ENCODE data around the gene KLHL24.
"Not testable (repeated sequence)": the region's sequence is repeated elsewhere in the genome, so short reads cannot be mapped to it uniquely, and the experiment has no call there.

The KLHL24 gene

DNA sequence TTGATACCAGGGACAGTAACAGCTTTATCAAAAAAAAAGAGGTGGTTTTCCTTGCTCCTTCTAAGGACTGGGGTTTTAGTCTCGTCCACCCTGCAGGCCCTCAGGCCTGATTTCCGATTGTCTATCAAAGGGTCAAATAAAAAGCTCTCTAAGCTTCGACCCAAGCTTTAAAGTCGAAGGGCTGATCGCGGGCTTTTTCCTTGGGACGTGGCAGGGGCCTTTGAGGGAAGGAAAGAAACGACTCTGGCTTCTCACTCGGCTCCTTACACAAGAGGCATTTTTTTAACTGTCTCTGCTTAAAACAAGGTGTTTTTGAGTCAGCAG lies 354 bp upstream of the KLHL24 start:
- no peak for DNase-seq

DNA sequence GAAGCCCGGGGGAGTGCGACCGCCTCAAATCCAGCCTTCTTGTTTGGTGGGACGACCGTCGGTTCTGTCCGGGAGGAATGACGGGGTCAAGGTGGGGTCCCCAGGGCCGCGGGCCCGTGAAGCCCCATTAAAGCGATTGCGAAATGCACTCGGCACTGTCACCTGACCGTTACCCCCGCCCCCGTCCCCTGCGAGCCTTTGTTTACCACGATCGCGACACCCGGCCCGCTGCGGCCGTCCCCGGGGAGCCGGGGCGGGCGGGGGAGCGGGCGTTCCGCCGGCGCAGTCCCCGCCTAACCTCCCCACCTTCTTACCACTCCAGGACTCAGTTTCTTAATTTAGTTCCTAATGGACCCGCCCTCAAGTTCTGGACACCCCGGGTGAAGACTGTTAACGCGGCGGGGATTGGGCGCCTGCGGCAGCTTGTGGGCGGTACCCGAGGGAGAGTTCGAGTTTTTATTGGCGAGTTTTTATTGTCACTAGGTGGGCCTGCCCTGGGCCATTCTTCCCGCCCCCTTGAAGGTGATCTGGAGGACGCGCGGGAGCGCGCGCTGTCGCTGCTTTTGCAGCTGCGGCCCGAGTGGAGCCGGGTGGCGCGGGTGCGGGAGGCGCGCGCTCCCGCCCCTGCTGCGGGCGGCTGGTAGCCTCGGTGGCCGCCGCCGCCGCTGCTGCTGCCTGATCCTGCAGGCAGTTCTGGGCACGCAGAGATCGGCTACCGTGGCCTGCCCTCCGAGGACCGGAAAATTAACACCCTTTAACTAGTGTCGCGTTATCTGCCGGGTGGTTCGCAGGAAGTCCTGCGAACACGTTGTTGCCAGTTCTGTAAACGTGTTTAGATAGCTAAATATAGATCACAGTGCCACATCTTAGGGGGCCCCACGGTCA lies 1.0 kb downstream of the KLHL24 start:
- DNase-seq: peak; percentile 92 to 94

- DNase-seq: no peak
Observed at GRCh38 chr3:183637106-183637486, 1.7 kb downstream of the KLHL24 start.

- DNase-seq: not testable (repeated sequence)
Observed at GRCh38 chr3:183637633-183638032, 2.2 kb downstream of the KLHL24 start.

DNA sequence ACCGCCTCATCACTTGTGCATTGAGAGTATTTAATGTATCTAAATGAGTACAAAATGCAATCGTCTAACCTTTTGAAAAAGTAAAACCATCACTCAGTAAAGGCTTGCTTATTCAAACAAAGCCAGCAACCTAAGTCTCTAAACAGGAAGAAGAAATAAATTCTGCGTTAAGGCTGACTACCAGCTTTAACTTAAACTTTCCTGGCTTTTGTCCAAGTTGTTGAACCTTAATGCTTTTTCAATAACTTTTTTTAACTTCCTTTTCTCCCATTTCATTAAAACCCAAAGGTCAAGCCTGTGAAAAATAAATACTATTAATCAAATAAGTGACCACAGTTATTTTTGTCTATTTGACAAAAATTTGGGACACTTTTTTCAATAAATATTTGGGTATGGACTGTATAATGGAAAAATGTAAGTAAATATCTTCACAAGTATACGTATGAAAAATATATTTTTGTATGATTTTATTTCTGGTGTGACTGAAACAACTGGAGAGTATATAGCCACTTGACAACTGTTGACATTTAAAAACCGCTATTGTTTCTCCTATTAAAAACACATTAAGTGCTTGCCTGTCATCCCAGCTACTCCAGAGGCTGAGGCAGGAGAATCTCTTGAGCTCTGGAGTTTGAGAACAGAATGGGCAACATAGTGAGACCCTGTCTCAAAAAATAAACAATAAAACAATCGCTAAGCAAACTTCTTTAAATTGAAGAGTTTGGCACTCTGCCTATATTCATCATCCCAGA lies 2.9 kb downstream of the KLHL24 start:
- no peak for DNase-seq

DNA sequence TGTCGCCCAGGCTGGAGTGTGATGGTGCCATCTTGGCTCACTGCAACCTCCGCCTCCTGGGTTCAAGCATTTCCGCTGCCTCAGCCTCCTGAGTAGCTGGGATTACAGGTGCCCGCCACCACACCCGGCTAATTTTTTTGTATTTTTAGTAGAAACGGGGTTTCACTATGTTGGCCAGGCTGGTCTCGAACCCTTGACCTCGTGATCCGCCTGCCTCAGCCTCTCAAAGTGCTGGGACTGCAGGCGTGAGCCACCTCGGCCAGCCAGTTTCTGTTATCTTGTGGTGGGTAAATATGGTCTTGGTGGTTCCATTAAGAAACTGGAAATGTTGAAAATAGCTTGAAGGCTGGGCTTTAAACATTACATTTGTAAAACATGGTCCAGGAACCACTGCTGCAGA lies 5.2 kb downstream of the KLHL24 start:
- DNase-seq: not testable (repeated sequence)

GRCh38 chr3:183641882-183642281 lies 6.5 kb downstream of the KLHL24 start:
- DNase-seq: no peak

- no peak for DNase-seq
Observed at GRCh38 chr3:183644244-183644643, 8.8 kb downstream of the KLHL24 start.

GRCh38 chr3:183645254-183645653 lies 9.8 kb downstream of the KLHL24 start:
- DNase-seq: no peak

- no peak for DNase-seq
Observed at GRCh38 chr3:183650554-183650953, 15.1 kb downstream of the KLHL24 start.

DNA sequence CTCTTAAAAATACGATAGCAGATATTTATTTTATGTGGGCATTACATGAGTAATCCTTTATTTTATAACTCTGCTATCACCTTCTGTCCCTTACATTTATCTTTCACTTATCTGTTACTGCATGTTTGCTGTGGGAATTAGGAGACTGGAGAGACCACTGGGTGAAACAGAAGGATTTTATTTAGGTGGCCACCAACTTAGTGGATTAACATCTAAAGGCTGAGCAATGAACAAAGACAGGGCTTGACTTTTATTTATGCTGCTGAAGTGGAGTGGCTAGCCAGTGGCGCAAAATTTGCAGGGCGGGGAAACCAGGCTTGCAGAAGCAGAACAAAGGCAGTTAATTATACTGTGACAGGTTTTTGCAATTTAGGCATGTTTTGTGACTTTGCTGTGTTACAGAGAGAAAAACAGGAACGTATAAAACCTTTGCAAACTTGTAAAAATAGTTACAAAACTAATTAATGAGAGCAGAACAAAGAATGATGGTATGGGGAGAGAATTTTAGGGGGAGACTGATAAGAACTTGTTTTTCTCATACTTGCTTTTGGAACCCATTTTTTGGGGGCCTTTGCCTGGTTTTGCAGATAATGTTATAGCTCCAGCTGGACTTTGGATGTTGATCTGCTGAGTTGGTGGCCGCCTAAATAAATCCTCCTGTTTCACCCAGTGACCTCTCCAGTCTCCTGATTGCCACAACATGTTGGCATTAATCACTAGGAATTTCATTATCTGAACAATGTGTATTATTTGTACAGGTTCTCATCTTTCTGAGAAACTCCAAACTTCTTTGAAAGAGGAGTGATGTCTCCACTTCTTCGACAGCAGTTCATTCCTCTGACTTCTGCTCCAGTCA lies 18.0 kb downstream of the KLHL24 start:
- peak in 1 of 2 donors; percentile 24 for DNase-seq

DNA sequence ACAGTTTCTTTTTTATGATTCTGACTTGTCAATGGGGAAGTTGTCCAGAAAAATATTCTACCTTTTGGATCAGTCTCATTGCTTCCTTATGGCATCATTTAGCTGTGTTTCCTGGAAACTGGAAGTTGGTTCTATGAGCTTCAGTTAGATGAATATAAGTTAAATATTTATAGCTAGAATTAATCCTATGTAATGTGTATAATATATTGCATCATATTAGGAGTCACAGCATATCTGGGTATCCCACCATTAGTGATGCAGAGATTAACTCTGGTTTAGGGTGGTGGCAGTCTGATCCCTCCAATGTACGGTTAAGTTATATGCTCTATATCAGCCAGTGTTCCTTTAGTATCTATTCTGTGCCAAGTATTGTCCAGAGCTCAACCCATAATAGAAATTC lies 19.3 kb downstream of the KLHL24 start:
- no peak for DNase-seq

GRCh38 chr3:183662099-183662498 lies 26.7 kb downstream of the KLHL24 start:
- no peak for DNase-seq

DNA sequence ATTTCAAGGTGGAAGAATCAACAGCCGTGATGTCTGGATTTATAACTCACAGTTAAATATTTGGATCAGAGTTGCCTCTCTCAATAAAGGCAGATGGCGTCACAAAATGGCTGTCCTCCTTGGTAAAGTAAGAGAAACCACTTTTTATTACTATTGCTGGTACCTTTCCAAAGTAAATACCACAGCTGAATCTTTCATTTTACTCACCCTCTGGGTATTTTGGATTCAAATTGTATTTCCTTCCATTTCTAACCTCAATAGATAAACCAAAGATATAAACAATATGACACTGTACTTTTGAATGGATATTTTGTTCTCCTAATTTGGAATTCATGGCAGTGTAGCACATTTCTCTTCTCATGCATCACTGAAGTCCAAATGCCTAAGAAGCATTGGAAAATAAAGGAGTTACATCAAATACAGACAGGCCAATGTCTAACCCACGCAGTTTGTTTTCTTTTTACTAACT lies 29.5 kb downstream of the KLHL24 start:
- no peak for DNase-seq

- DNase-seq: no peak
Observed at GRCh38 chr3:183680061-183680460, 44.6 kb downstream of the KLHL24 start.

DNA sequence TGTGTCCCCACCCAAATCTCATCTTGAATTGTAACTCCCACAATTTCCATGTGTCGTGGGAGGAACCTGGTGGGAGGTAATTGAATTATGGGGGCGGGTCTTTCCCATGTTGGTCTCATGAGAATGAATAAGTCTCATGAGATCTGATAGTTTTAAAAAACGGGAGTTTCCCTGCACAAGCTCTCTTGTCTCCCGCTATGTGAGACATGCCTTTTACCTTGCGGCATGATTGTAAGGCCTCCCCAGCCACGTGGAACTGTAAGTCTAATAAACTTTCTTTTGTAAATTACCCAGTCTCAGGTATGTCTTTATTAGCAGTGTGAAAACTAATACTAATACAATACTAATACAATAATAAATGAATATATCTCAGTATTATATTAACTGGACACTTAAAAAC lies 52.3 kb downstream of the KLHL24 start:
- DNase-seq: no peak

GRCh38 chr3:183688874-183689273 lies 53.5 kb downstream of the KLHL24 start:
- DNase-seq: no peak

- DNase-seq: not testable (repeated sequence)
Observed at GRCh38 chr3:183689621-183690020, 54.2 kb downstream of the KLHL24 start.

DNA sequence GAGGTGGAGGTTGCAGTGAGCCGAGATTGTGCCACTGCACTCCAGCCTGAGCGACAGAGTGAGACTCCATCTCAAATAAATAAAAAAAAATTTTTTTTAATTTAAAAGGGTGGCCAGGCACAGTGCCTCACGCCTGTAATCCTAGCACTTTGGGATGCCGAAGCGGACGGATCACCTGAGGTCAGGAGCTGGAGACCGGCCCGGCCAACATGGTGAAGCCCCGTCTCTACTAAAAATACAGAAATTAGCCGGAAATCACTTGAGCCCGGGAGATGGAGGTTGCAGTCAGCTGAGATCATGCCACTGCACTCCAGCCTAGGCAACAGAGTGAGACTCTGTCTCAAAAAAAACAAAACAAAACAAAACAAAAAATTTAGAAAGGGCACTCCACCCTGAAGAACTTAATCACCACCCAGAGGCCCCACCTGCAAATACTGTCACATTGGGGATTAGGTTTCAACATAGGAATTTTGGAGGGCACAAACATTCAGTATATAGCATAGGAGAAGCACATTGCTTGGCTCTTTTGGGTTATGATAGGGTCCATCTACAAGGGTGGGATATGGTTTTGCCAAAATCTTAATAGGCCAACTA lies 55.1 kb downstream of the KLHL24 start:
- no peak for DNase-seq

DNA sequence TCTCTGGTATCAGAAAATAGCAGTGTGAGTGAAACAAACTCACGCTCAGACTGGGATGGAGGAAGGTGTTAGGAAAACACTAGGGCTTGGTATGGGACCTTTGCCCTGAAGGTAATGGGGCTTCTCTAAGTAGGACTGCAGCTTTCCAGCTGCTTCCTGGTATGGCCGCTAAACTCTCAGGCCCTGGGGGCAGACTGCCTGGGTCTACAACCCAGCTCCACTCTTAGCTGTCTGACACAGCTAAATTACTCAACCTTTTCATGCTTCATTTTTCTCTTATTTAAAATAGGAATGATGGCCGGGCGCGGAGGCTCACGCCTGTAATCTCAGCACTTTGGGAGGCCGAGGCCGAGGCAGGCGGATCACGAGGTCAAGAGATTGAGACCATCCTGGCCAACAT lies 57.0 kb downstream of the KLHL24 start:
- DNase-seq: no peak

DNA sequence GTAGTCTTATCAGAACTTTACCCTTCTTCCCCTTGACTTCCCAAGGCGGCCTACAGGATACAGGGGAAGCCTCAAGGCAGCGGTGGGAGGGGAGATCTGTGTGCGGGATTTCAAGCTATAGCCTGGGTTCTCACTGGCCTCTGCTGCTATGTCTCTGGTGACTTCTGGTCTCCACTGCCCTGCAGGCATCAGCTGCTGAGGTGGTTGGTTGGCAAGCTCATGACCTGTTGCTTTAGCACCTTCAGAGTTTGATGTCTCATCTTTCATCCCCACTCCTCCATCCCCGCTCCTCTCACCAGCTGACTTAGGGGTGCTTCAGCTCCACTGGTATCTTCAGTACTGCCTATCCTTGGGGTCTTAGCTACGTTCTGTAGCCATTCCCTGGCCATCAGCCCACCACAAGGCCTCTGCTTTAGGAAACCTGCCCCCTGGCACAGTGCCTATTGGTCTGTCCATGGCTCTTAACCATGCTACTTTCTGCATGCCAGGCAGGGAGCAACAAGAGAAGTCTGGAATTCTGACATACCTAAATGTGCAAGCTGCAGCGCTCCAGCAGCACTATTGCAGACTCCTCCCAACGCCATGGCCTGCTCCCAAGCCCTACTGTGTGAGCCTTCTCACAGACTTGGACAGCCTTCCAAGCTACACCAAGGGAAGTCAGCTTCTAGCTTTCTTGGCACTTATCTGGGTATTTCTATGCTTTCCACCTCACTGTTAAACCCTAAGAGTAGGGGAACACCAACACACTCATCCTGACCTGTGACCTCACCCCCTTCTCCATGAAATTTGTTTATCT lies 60.3 kb downstream of the KLHL24 start:
- DNase-seq: no peak

- DNase-seq: no peak
Observed at GRCh38 chr3:183697123-183697609, 61.7 kb downstream of the KLHL24 start.
